ENCODE data around the gene SLC1A2. TPM values are rescaled to one million over a fixed set of nuclear protein-coding genes. Genes with fewer than 3 reads are reported as not detected.

SLC1A2 gene
- total RNA-seq, 1 experiment from 2014 or later: 0.50 TPM

- no peak overlapping the region for H2BK15ac ChIP-seq (ENCODE audit: low read depth, low read length)
- H3K14ac ChIP-seq (ENCODE audit: insufficient read depth, low read length): no peak overlapping the region
- Mint-ChIP-seq H3K4me3 (no peak overlapping the region), H3K27me3 (ENCODE audit: low read depth) (peaks cover 59% of the 10 kb centered on the region), H3K4me1 (peaks cover 2 to 7% of the 10 kb centered on the region in 2 experiments; a peak in 2 of 4 replicates), H3K27ac (no peak overlapping the region), H3K36me3 (ENCODE audit: insufficient read depth in 1 of 3, low read depth in 3 of 3) (no peaks in the 10 kb centered on the region), H3K9me3 (no peaks in the 10 kb centered on the region)
- no peak overlapping the region for H2AFZ ChIP-seq (ENCODE audit: low read length)
- no peak overlapping the region for H3K9ac ChIP-seq (ENCODE audit: extremely low read depth, insufficient read length, low read length)
- no CpG with 5 or more reads among the region's 3 CpGs for WGBS (ENCODE audit: extremely low coverage, insufficient read length, low lambda C conversion rate)
- TF ChIP-seq CTCF (conservative IDR thresholded peaks at IDR 0.05): no peak
- no peak overlapping the region for H2BK20ac ChIP-seq (ENCODE audit: low read depth, low read length, poor library complexity, severe bottlenecking)
- H3K9me3 ChIP-seq (ENCODE audit: control insufficient read depth, low read depth, low read length): no peaks in the 10 kb centered on the region
- no peak overlapping the region for H3K23ac ChIP-seq (ENCODE audit: insufficient read length, low read depth, low read length)
- no peak overlapping the region for H3K56ac ChIP-seq (ENCODE audit: insufficient read length, low read depth, low read length)
- no peak overlapping the region for H2AK5ac ChIP-seq (ENCODE audit: insufficient read length, low read length)
- no peak overlapping the region for H3T11ph ChIP-seq (ENCODE audit: low read length)
- H4K20me1 ChIP-seq (ENCODE audit: control insufficient read depth, insufficient read depth, insufficient read length): no peaks in the 10 kb centered on the region
- H4K5ac ChIP-seq (ENCODE audit: insufficient read length, low read depth, low read length): no peak overlapping the region
- H3K18ac ChIP-seq (ENCODE audit: insufficient read length, low read depth, low read length): no peak overlapping the region
- H2BK5ac ChIP-seq (ENCODE audit: insufficient read length, low read length): no peak overlapping the region
- DNase-seq: no peak
- no peaks in the 10 kb centered on the region for H3K4me1 ChIP-seq (ENCODE audit: insufficient read depth, low read length)
- H3K4me2 ChIP-seq (ENCODE audit: insufficient read depth, insufficient read length, low read length): no peak overlapping the region
- no peak overlapping the region for H3K4ac ChIP-seq (ENCODE audit: low read depth, low read length)
- H3K27me3 ChIP-seq (ENCODE audit: insufficient read depth, low read length): peaks cover 2% of the 10 kb centered on the region; the same call in 1 of the 2 replicates
- H3K79me1 ChIP-seq (ENCODE audit: insufficient read depth, low read depth, low read length, poor library complexity, severe bottlenecking): no peaks in the 10 kb centered on the region
- H4K91ac ChIP-seq (ENCODE audit: insufficient read length, low read depth, low read length): no peak overlapping the region
- no peak overlapping the region for H3K27ac ChIP-seq (ENCODE audit: insufficient read length, low read depth, low read length)
- H2BK120ac ChIP-seq (ENCODE audit: low read depth, low read length, poor library complexity, severe bottlenecking): no peak overlapping the region
- no peaks in the 10 kb centered on the region for H3K79me2 ChIP-seq (ENCODE audit: insufficient read depth, low read length)
- H3K23me2 ChIP-seq (ENCODE audit: insufficient read length, low read depth, low read length, poor library complexity, severe bottlenecking): no peaks in the 10 kb centered on the region
- no peak overlapping the region for H4K8ac ChIP-seq (replicated peaks; ENCODE audit: insufficient read length, low read depth, low read length)
- H2BK12ac ChIP-seq (ENCODE audit: insufficient read length, low read depth, low read length): no peak overlapping the region
Measured at GRCh38 chr11:35352077-35352888, 67.1 kb downstream of the SLC1A2 start.

Data from H9 (cell line).